GM10248 (cell line): ENCODE measurements around the gene LYPD6.

Experiments used
- CTCF ChIA-PET: fragments of 300-600 bp; sonication (Branson Sonifier 250); formaldehyde crosslinking; extraction: SDS; loops from one replicate; lab custom pipeline; 2021; ENCODE audit warnings: antibody characterized with exemption; lab: Yijun Ruan, JAX
- POLR2A ChIA-PET: fragments of 350-650 bp; sonication (Branson Sonifier 250); formaldehyde crosslinking; extraction: SDS; loops from one replicate; lab custom pipeline; 2020; ENCODE audit warnings: antibody characterized with exemption; lab: Yijun Ruan, JAX
- DNase-seq: peaks from one replicate; pipeline ENCODE4 v3.0.0; 2012; ENCODE audit errors: extremely low spot score
- TF ChIP-seq, protein P1 (sequence below): IDR thresholded peaks from 2 replicates; pipeline ENCODE4 v1.5.1; 2012; ENCODE audit warnings: mild to moderate bottlenecking, low read depth; ENCODE audit errors: extremely low read depth, missing control alignments, control extremely low read depth

The LYPD6 gene

DNA sequence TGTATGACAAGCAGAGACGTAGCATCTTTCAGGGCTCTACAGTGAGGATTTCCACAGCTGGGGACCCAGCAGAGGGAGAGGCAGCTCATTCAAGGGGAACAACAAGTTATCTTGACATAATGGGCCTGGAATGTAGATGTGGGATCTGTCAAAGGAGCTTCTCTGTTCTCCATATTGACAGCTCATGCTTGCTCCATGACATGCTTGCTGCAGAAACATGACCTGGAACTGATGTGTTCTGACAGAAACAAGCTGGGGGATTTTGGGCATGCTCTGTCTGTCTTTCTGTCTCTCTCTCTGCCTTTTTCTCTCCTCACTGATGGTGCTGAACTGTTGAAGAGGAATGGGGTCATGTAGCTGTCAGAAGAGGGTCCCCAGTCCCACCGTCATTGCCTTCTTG, 177.6 kb downstream of the LYPD6 start:
- CTCF ChIA-PET: no interaction called here
- DNase-seq: no peak
- POLR2A ChIA-PET: no interaction called here

DNA sequence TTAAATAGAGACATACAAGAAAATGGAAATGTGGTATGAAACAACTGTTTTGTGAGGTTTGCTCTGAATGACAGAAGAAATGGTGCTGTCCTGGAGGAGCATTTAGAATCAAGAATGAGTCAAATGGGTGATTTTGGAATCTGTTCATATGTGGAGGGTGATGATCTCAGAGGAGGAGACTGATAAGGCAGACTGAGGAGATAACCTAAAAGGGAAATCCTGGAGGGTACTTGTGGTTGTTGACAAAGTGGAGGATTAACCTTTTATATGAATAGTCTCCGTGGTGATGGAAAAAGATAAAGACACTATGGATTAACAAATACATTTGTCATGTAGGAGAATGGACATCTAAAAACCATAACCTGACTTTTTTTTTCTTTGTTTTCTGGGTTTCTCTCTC, 183.1 kb downstream of the LYPD6 start:
- TF ChIP-seq, protein P1, sequence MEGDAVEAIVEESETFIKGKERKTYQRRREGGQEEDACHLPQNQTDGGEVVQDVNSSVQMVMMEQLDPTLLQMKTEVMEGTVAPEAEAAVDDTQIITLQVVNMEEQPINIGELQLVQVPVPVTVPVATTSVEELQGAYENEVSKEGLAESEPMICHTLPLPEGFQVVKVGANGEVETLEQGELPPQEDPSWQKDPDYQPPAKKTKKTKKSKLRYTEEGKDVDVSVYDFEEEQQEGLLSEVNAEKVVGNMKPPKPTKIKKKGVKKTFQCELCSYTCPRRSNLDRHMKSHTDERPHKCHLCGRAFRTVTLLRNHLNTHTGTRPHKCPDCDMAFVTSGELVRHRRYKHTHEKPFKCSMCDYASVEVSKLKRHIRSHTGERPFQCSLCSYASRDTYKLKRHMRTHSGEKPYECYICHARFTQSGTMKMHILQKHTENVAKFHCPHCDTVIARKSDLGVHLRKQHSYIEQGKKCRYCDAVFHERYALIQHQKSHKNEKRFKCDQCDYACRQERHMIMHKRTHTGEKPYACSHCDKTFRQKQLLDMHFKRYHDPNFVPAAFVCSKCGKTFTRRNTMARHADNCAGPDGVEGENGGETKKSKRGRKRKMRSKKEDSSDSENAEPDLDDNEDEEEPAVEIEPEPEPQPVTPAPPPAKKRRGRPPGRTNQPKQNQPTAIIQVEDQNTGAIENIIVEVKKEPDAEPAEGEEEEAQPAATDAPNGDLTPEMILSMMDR: no peak
- DNase-seq: no peak
- ChIA-PET CTCF (no interaction called here), POLR2A (no interaction called here)

More for the DNA sequence above, 177.6 kb downstream of the LYPD6 start:
- TF ChIP-seq, protein P1: no peak
